SU-DHL-6 (cell line): ENCODE data around the gene SNRNP48.

Experiments used
- CTCF ChIP-seq: fragments of 200-600 bp; sonication (generic); IDR thresholded peaks from one replicate; pipeline ENCODE4 v1.5.1; 2017; ENCODE audit warnings: antibody characterized with exemption, mild to moderate bottlenecking, low read length, moderate library complexity; ENCODE audit not compliant: insufficient read depth, poor library complexity, severe bottlenecking
- EZH2phosphoT487 ChIP-seq: fragments of 200-600 bp; sonication (generic), shearing (Covaris generic); conservative IDR thresholded peaks from 2 replicates; pipeline ENCODE4 v1.6.1; 2018; ENCODE audit warnings: mild to moderate bottlenecking, antibody characterized with exemption, low read length, moderate library complexity, mixed read lengths

- TF ChIP-seq CTCF = no peak
- TF ChIP-seq EZH2phosphoT487 = no peak
Observed at GRCh38 chr6:7637533-7637932, 47.5 kb downstream of the SNRNP48 start.
